Left renal cortex interstitium (tissue), 4 donors: ENCODE results near the gene CYBC1. TPM values are rescaled to one million over a fixed set of nuclear protein-coding genes. Genes with fewer than 3 reads are reported as not detected.
"Not testable (repeated sequence)": the region's sequence is repeated elsewhere in the genome, so short reads cannot be mapped to it uniquely, and the experiment has no call there.

ENCODE experiments used
- DNase-seq, 4 donors: peaks; one replicate each; pipeline ENCODE4 v3.0.0-alpha.2; 2013; ENCODE audit warnings: low read depth in 4 of 4, low spot score in 2 of 4, missing footprints in 1 of 4
- polyA plus RNA-seq, 4 donors: library from polyadenylated mRNA; unstranded; fragments of 120-200 nt; gene quantifications; one replicate each; pipeline ENCODE4 v1.2.1, GENCODE V29; 2013; ENCODE audit not compliant: insufficient read length in 4 of 4

The CYBC1 gene
- polyA plus RNA-seq, 4 donors = 47.8 to 57.9 (median 56.8) TPM

DNA sequence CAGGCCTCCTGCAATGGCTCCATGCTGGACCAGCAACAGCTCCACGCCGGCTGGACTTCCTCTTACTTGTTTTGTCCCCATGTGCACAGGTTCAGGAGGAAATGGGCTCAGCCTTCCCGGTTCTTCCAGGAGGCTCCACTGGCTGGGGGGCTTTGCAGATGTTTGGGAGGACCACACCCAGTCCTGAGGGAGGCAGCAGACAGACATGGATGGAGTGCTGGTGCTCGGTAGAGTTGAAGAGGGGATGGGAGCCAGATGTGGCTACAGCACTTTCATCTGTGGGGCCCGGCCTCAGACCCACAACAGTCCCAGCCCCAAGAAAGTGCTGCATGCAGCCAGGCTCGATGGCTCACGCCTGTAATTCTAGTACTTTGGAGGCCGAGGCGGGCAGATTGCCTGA lies 29.8 kb upstream of the CYBC1 start:
- DNase-seq = no peak

DNA sequence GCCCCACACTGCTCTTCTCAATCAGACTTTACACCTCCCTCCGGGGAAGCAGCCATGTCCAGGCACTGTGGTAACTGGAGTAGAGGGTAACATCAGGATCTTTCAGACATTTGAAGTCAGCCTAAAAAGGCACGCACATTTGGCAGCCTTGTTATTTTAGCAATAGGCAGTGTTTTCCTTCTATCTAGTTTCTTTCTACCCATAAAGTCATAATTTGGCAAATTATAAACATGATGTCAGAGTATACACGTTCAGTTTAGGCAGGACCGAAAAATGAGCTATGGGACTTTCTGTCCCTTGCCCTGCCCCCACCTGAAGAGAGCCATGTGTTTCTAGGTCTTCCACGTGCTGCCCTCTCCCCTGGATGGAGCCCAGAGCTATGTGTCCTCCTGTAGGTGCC lies 29.1 kb upstream of the CYBC1 start:
- no peak for DNase-seq

DNA sequence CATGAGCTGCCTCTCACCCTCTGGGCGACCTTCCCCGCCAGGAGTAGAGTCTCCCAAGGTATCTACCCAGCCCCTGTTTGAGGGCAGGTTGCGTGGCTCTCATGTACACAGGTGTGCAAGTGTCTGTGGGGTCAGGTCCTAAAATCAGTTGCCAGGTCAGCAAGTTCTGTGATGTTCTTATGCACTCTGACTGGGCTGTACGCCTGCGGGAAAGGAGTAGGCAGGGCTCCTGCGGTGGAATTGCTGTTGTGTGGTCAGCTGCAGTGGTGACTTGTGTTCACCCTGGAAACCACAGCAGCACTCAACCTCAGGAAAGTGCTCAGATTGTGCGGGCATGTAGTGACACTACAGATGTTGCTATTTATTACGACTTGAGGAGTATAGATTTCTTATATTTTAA lies 27.4 kb upstream of the CYBC1 start:
- no peak for DNase-seq

DNA sequence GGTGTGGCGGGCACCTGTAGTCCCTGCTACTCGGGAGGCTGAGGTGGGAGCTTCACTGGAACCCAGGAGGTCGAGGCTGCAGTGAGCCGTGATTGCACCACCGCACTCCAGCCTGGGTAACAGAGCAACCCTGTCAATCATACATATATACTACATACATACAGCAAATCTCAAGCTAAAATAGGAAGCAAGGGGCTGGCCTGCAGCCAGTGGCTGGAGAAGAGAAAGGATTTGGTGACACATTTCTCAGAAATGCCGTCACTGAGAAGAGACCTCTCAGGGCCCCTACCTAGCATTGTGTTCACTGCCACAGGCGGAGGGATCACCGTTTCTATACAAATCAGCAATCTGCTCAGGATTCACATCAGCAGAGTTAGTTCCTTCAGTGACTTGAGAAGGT lies 24.9 kb upstream of the CYBC1 start:
- no peak for DNase-seq

DNA sequence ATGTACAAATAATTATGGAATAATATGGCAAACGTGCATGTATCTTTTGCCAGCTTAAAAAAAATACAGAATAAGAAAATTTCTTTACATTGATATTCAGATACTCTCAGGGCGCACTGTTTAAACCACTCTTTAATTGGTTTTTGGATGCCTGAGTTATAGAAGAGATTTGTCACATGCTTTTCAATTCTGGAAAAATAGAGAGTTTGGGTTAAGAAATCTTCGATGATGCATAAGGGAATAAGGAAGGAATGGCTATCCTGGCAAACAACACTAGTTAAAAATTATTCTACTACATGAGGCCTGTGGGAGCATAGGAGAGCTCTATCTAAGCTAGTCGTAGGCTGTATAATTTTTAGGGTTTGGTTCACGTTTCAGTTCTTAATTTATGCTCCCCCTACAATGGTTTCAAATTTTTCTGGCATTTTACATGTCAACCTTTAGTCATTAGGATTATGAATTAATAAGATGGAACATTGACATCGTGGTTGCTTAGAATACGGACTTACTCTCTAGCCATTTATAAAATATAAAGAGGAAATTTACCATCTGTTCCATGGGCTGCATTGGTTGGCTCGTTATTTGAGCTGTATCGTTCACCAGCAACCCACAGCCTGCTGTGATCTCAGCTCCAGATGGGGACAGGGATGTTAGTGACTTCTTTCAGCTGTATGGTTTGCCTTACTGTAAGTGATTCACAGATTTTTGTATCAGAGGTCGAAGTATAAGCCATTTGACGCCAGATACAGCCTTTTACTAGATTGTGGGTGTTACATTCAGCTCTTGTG lies 23.9 kb upstream of the CYBC1 start:
- DNase-seq = no peak

DNA sequence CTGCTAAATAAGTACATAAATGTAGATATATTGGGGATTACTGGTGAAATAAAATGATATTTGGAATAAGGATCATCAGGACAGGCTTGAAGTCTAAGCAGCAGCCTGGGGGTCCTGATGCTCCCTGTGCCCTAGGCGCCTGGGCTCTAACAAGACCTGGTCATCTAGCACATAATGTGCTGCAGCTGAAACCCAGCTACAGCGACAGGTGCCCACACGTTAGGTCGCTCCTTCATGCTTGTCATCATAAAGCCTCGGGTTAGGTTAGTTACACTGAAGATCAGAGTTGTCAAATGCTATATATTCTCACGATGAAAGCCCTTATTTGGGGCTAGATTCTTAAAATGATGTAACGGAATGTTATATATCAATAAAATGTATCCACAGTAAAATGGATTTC lies 19.5 kb upstream of the CYBC1 start:
- no peak for DNase-seq

DNA sequence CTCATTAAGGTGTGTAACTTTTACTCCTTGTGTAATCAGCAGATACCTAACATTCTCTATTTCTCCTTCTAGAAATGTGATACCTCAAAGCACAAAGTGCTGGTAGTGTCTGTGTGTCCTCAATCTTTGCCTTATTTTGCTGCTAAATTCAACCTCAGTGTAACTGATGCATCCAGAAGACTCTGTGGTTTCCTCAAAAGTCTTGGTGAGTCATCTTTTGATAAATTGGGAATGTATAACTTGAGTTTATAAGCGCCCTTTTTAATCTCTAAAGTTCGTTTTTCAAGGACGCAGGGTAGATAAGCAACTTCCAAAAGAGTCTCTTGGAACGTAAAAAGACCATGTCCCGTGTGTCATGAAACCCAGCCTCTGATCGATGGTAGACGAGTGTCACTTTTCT lies 18.1 kb upstream of the CYBC1 start:
- no peak for DNase-seq

DNA sequence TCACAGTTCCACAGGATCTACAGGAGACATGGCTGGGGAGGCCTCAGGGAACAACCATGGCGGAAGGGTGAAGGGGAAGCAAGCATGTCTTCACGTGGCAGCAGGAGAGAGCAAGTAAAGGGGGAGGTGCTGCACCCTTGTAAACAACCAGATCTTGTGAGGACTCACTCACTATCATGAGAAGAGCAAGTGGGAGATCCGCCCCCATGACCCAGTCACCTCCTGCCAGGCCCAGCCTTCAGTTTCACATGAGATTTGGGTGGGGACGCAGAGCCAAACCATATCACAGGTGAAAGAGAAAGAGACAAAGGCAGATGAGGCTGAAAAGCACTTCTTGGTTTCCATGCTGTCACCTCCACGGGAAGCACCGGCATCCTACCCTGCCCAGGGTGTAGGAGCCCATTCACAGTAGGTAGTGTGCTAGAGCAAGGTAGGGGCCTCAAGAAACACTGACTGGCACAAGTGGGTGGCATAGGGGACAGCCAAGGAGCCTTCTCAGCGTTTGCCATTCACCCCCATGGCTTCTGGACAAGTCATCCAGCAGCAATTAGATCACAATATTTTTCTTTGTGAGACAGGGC lies 14.6 kb upstream of the CYBC1 start:
- no peak for DNase-seq

DNA sequence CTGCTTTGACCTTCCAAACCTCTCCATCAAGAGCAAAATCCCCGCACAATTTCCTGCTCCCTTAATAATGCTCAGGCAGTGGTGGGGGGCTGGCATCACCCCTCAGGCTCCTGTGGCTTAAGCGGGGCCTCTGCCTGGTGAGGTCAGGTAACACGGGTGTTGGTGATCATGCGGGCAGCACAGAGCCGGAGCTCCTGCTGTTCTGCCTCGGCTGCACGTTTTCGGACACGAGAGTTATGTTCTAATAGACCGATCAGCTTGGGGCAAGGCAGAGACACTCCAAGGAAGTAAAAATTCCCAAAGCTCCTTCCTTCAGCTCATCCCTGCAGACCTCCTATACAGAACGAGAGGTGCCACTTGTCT lies 14.0 kb upstream of the CYBC1 start:
- DNase-seq = no peak

DNA sequence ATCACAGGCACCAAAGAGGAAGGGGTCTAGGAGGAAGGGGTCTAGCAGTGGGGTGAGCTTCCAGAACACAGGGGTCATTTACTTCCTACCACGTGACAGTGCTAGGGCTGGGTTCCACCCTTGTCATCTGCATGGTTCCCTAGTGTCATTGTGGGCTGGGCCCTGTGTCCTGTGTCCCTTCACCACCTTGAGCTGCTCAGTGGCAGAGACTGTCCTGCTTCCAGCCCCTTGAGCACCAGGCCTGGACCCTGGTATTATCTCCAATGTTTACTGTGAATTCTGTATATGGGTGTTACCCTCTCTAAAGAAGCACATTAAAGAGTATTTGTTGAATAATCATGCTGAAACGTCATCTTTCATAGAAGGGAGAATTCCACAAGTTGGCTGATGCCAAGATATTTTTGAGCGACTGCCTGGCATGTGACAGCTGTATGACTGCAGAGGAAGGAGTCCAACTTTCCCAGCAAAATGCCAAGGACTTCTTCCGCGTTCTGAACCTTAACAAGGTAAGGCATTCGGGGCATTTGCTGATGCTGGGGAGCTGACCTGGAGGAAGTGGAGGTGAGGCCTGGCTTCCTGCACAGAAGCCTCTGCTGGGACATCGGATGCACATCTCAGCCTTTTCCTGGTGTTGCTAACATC lies 13.5 kb upstream of the CYBC1 start:
- no peak for DNase-seq

DNA sequence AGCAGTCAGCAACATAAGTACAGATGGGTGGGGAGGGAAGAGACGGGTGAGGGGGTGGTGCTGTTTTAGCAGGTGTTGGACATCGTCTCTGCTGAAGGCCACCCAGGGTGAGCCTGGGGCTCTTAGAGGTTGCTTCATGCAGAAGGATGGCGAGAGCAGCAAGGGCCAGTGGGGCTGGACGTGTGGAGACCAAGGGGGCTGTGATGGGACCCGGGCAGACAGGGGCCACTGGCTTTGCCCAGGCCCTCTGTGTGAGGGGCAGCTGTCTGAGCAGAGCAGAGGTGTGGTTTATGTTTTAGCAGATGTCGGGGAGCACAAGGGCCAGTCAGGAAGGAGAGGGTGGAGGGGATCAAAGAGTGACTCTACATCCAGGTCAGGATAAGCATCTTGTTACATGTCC lies 12.8 kb upstream of the CYBC1 start:
- no peak for DNase-seq

DNA sequence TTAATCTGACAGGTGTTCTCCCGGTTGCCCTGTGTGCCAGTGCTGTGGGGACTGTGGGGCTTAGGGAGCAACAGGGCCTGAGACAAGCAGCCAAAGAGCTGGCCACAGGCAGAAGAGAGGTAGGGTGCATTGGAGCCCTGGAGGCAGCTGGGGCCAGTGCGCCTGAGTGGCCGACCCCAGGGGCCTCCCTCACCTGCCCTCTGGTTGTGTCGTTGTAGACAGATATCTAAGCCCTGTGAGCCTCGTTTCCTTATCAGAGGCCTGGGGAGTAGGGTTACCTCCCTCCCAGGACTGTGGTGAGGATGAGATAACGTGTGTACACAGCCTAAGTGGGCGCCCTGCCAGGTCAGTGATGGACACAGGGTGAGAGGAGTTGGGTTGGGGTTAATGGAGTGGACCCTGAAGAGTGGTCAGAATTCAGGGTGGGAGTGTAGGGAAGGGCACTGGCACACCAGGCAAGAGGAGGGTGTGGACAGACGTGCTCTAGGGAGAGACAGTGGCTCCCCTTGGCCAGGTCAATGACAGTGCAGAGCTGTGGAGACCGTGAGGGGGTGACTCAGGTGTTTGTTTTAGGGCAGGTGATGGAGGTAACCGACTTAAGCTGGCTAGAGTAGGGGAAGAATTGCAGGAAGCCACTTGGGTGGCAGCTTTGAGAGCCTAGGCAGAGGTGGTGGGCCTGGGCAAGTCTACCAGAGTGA lies 11.4 kb upstream of the CYBC1 start:
- DNase-seq = no peak

DNA sequence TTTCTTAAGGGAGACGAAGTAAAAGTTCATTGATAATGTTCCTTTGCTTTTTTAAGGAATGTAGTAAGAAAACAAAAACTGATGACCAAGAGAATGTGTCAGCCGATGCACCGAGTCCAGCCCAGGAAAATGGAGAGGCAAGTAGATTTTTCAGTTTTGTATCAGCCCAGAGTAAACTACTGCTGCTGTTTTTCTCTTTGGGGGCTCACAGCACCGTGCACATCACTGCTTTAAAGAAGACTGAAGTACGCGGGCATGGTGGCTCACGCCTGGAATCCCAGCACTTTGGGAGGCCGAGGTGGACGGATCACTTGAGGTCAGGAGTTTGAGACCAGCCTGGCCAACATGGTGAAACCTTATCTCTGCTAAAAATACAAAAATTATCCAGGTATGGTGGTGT lies 9.4 kb upstream of the CYBC1 start:
- not testable (repeated sequence) for DNase-seq

DNA sequence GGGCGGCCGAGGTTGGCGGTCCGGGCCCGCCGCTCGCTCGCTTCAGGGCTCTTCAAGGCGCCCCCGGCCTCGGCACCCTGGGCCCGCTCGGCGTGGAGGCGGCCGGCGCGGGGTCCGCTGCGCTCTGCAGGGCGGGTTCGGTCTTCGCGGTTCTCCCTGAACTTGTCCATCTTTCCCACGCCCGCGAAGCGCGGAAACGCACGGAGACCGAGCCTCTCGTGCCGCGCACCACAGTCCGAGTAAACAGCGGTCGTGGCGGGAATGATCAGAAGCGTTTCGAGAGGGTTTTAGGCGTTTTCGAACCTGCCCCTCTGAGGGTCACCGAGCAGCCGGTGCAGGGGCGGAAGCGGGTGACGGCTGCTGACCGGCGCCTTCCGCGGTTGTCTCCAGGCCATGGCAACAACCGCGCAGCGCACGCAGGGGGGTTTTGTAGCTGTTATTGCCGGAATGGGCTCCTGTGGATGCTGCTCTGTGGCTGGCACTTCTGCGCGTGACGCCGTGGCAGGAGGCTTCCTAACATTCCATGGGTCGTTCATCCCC lies 8.4 kb upstream of the CYBC1 start:
- DNase-seq = no peak

DNA sequence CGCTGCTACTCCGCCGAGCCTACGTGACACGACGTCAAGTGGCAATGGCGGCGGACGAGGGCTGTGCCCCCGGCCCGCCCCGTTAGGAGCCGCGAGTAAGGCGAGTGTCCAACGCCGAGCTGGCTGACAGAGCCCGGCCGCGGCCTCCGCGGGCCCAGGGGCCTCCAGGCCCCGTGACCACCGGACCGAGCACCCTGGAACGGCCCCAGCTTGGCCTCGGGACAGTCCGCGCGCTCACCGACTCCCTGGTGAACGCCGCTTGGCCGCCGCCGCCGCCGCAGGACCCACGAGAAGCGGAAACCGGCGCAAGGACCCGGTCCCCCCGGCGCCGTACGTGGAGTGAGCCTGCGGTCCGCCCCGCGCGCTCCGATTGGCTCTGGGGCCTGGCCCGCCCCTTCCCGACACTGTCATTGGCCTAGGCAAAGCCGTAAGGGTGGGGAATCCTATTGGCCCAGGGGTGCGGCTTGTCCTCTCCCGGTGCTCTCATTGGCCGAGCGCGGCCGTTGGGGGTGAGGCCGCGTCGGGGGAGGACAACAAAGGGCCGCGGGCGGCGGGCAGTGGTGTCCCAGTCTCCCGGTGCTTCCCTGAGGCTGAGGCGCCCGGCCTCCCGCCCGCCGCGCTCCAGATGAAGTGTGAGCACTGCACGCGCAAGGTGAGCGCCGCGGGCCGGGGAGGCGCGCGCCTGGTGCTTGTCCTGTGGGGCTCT lies 7.8 kb upstream of the CYBC1 start, which contains the start of gene NARF:
TSS of gene NARF (plus strand) at position 563 of the 706 bp plus-strand sequence. CDS start at position 626, 63 bp downstream.
- peak; percentile 83 to 94 (median 92) for DNase-seq

DNA sequence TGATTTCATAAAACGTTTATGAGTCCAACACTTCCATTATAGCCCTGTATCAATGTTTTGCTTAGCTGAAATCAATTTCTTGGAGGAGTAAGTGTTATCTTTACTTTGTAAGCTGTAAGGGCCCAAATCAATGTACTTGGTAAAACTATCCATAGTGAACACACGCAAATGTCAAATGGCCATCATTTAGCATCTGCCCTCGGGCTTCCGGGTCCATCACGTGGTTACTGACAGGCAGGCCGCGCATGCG lies 7.3 kb upstream of the CYBC1 start:
- DNase-seq = no peak

DNA sequence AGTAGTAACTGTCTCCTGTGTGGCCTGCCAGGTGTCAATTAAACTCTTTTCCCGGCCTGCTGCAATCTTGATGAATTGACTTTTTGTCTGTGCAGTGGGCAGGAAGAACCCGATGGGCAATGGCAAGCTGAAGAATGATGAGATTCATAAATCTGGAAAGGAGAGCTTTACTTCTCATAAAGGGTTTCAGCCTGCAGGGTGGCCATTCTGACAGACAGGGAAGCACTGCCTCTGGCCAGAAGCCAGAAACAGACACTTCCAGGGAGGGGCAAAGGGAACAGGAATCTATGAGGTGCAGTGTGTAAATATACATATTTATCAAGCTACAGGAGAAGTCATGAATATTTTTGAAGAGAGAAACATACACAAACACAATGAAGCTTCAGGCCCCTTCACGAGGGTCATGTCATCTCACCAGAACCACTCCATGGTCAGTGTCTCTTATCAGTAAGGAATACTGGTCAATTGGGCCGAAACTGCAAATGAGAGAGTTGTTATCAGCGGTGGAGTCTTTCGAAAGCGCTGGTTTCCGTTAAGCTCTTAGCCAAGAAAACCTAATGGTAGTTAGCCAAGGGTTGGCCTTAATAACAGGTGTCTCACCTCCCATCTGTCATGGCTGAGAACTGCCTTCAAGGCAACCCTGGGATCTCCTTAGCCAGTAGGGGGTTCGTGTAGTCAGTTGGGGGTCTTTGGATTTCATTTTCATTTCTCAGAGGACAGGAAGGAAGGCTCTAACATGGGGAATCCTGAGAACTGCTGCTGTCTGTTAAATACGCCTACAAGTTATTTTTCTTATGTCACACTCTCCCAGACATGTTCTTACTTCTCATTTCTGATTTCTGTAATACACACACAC lies 6.7 kb upstream of the CYBC1 start:
- DNase-seq = no peak

DNA sequence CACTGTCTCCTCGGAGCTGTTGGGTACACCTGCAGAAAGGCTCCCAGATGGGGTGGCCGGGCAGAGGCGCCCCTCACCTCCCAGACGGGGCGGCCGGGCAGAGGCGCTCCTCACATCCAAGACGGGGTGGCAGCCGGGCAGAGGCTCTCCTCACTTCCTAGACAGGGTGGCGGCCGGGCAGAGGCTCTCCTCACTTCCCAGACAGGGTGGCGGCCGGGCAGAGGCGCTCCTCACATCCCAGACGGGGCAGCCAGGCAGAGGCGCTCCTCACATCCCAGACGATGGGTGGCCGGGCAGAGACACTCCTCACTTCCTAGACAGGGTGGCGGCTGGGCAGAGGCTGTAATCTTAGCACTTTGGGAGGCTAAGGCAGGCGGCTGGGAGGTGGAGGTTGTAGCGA lies 3.2 kb upstream of the CYBC1 start:
- DNase-seq = not testable (repeated sequence)

DNA sequence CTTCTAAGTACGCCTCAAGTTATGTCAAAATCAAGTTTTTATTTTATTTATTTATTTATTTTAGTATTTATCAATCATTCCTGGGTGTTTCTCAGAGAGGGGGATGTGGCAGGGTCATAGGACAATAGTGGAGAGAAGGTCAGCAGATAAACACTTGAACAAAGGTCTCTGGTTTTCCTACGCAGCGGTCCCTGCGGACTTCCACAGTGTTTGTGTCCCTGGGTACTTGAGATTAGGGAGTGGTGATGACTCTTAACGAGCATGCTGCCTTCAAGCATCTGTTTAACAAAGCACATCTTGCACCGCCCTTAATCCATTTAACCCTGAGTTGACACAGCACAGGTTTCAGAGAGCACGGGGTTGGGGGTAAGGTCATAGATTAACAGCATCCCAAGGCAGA lies 2.6 kb upstream of the CYBC1 start:
- not testable (repeated sequence) for DNase-seq

DNA sequence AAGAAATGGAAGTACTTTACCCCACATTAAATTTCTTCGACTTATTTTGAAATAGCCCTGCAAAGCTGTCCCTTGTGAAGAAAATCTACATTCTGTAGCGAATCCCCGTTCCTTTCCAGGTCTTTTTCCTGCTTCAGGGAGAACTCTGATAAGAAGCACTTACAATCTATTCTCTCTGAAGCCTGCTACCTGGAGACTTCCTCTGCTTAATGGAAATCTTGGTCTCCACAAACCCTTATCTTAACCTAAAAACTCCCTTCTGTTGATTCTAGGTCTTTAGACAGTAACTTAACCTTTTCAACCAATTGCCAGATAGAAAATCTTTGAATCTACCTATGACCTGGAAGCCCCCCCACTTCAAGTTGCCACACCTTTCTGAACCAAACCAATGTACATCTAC lies 1.6 kb upstream of the CYBC1 start:
- DNase-seq = no peak
